GM18511 (cell line): ENCODE data around the gene PLXNB2.

Experiments
- ATAC-seq: cut with Tn5 transposase; IDR thresholded peaks from one replicate; pipeline ENCODE4 v1.9.1; 2021; ENCODE audit warnings: mild to moderate bottlenecking, moderate library complexity; ENCODE audit not compliant: unreplicated experiment

The PLXNB2 gene

DNA sequence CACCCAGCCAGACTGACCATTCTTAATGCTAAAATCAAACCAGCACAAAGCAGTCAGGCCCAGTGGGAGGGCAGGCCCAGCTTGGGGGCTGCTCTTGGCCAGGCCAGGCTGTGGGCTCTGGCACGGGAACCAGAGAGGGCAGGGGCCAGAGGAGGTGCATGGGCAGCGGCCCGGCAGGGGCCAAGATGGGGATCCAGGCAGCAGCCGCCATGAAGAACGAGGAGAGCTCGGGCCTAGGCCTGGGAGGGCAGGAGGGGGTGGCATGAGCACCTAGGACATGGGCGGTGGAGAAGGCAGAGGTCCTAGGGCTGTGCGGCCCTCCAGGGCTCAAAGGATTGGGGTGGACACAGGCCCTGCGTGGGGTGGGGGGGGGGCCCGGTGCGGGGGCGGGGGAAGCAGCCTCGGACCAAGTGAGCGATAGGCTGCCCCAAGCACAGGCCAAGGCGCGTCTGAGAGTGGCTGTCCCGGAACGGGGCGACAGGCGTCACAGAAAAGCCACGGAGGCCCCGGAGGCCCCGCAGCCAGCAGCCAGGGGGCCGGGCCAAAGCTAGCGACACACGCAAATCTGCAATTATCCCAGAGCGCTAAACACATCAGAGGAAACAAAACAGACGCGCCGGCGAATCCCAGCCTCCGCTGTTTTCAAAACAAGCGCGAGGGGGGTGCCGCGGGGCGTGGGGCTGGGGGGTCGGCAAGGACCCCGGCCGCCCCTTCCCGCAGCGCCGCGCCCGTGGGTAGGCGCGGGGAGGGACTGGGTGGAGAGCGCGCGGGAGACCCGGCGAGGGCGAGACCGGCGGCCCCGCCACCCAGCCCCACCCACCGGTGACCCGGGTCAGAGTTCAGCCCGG, 8.3 kb downstream of the PLXNB2 start:
- no peak for ATAC-seq

DNA sequence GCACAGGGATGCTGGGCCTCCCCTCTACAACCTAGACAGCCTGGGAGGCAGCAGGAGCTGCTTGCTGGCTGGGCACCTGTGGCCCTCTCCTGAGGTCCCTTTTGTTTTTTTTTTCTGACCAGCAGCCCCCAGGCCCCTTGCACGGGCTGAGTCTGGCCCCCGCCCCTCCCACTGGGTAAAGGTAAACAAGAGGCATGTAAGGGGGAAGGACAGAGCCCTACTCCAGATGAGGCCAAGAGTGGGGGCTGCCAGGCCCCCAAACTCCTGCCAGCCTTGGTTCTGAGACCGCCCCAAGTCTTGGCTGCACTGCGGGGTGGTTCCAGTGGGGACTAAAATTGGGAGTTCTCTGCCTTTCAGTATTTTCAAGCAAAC, 9.2 kb downstream of the PLXNB2 start:
- ATAC-seq, result no peak

DNA sequence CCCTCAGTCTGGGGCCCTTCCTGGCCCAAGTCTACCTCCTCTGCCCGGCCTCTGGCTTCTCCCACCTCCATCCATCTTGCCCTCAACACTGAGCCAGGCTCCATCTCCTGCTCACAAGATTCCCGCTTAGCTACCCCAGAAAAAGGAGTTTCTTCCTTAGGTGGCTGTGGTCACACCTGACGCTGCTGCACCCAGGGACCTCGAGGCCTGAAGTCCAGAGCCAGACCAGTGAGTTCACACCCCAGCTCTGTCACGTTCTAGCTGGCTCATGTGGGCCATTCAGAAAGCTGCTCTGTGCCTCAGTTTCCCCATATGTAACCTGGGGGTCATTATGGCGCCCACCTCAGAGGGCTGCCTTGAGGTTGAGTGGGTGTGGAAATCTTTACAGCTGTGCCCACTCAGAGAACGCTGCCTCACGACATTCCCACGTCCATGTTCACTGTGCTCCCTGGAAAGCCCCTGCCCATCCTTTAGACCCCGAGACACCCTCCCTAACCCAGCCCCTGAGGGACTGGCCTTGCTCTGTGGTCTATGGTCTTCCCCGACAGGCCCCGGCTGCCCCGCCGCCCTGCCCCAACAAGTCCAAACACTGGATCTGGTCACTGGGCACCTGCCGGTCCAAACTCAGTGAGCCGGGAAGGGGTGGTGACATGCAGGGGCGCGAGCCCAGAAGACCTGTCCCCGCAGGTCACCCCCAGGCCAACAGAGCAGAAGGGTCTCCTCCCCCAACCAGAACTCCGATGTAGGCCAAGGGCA, 9.8 kb downstream of the PLXNB2 start:
- no peak for ATAC-seq

DNA sequence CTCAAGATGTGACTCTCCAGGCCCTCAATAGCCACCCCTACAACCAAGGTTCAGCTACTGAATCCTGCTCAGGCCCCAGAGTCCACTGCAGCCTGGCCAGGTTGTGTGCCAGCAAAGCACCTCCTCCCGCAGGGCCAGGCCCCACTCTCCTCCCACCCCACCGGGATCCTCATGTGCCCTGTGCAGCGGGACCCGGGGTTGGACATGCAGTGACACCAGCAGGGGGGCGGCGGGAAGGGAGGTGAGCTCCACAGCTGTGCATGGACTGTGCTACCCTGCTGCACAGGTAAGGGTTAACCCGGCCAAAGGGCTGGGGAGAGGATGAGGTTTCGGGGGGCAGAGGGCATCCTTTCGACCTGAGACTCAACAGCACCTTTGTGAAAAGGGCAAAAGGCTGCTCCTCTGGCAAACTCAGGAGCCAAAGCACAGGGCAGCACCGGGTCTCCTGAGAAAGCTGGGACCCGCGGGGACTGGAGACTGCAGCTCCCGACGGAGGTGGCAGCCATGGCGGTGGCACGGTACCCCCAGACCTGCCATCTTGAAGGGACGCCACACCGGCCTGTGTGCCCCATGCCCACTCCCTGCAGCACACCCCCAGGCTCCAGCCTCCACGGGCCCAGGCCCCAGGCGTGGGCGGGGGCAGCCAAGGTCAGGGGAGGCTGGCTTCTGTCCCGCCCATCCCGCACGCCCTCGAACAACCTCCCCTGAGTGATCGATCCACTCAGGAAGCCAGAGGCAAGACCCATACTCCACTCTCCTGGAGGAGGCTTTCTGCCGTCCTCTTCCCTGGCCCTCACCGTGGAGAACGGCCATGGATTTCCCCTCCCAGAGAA, 10.6 kb downstream of the PLXNB2 start:
- no peak for ATAC-seq

DNA sequence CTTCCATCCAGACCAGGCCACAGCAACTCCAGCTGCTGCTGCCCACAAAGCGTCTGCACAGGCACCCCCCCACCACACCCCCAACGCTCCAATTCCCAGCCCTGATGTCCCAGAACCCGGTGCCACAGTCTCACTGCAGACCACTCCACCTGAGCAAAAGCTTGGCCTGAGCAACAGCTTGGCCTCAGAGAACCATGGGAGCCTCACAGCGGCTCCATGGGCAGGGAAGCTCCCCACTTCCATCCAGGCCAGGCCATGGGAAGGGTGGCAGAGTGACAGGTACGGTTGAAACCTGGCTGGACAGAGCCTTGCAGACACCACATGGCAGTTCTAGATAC, 13.2 kb downstream of the PLXNB2 start:
- ATAC-seq, result no peak

DNA sequence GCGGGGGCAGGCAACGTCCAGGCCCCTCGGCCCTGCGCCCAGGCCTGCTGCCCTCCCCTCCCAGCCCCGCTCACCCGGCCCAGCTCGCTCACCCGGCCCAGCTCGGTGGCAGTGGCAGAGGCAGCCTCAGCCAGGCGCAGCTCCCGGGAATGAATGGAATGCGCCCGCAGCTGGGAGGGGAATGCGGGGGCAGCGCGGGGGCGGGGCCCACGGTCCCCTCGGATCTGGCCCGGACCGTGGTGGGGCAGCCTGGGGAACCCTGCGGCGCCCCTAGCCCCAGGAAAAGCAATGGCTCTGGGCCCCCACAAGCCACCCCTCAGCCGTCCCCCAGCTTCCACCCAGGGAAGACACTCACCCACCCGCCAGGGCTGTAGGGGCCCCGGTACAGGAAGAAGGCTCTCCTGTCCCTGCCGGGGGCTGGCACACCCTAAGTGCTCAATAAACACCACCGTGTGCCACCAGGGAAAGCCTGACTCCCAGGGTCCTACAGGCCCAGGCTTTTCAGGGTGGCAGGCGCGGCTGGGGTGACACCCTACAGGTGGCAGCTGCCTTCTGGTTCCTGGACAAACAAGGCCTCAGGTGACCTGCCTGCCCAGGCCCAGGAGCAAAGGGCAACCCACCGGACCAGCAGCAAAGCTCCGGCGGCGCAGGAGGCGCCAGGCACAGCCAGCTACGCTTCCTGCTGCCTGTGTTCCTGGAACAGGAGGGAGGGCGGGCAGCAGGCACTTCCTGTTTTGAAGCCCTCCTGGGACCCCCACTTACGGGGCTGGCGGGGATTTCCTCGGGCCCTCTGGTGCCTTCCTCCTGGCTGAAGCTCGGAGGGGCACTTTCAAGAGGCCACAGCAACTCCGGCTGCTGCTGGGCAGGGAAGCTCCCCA, 13.8 kb downstream of the PLXNB2 start:
- no peak for ATAC-seq

DNA sequence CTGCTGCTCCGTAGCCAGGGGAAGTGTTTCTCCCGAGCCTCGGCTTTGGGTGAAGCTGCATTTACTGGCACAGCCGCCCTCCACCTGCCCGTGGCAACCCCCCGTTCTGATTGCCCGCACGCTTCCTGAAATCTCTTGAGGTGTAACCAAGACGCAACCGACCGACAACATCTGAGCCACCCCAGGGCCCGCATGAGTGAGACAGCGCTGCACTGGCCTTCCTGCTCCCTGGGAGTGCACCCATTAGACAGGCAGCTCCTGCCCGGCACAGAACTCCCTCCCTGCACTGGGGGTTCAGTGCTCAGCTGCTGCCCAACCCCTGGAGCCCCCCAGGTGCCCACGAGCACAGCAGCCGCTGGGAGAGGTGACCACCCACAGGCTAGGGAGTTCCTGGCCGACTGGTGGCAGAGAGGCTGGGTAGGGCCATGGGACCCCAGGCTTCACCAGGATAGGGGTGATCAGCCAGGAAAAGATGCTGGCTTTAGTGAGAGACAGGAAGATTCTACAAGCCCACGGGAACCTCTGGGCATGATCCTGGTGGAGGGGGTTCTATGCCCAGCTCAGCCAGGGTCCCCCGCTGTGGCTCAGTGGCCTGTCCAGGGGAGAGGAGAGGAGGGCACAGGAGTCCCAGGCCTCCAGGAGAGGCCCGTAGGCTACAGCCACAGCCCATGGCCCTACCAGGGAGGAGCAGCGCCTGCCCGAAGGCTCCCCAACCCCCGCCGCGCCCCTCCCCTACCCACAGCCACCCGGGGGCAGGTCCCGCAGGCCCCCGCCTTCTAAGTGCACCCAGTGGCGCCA, 14.6 kb downstream of the PLXNB2 start:
- ATAC-seq, result no peak

DNA sequence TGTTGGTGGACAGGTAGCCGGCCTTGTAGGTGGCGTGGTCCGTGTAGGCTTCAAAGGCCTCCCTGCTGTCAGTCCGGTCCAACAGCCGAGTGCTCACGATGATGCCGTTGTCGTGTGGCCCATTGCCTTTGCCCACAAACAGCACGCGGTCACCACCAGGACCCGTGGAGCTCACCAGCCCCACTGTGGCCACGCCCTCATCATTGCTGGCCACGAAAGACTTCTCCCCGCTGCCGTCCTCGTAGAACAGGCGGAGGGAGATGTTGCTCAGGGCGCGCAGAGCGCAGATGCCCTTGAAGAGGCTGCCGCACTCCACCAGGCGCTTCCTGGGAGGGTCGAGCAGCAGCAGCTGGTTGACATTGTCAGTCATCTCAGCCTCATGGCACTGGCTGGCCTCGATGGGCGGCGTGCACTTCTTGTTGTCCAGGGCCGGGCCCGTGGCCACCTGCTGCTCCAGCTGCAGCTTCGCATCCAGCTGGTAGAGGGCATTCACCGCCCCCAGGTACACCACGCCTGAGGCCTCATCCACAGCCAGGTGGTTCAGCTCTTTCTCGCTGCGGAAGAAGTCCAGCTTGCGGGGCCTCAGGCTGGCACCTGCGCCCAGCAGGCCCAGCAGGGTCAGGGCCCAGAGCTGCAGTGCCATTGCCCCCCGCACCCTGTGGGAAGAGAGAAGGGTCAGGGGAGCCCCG, 17.4 kb downstream of the PLXNB2 start:
- ATAC-seq, result no peak

DNA sequence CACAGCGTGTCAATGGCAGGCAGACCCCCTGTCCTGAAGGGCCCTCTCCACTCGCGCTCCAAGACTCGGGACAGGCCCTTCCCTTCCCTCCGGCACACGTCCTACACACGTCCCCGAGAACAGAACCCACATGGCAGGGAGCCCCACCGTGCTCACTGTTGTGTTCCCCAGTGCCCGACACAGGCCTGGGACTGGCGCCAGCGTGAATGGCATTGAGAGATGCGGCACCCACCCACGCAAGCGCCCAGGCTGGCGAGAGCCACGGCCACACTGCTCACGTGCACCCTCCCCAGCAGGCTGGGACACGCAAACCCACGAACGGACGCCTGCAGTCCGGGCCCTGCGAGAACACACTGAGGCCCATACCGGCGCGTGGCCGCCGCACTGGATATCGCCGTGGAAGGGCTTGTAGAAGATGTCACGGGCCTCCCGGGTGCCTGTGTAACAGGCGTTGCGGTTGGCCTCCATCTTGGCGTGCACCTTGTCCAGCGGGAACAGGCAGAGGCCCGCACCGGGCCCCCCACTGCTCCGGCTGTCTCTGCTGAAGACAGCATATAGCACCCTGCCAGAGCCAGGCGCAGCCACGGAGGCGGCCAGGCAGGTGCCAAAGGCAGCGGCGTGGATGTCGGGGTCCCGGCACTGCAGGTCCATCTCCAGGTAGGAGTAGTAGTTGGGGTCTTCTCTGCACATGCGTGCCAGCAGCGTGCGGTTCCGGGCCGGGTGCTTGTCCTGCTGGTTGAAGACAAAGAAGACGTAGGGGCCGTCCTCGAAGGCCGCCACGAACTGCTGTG, 18.1 kb downstream of the PLXNB2 start:
- ATAC-seq, result no peak

DNA sequence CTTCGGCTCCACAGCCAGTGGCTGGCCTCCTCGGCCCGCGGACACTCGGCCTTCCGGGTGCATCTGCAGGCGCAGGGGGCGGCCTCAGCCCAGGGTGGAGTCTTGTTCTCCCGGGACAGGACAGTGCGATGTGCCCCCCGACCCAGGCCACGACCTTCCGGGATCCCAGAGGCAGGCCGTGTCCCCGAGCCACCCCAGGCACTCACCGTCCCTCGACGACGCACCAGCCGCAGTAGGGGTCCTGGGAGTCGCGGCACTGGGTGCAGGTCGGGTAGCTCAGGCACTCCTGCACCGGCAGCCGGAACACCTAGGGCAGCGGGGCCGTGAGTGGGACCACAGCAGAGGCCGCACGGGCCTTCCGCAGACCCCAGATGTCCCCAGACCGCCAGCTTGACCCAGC, 19.7 kb downstream of the PLXNB2 start:
- ATAC-seq, result no peak

DNA sequence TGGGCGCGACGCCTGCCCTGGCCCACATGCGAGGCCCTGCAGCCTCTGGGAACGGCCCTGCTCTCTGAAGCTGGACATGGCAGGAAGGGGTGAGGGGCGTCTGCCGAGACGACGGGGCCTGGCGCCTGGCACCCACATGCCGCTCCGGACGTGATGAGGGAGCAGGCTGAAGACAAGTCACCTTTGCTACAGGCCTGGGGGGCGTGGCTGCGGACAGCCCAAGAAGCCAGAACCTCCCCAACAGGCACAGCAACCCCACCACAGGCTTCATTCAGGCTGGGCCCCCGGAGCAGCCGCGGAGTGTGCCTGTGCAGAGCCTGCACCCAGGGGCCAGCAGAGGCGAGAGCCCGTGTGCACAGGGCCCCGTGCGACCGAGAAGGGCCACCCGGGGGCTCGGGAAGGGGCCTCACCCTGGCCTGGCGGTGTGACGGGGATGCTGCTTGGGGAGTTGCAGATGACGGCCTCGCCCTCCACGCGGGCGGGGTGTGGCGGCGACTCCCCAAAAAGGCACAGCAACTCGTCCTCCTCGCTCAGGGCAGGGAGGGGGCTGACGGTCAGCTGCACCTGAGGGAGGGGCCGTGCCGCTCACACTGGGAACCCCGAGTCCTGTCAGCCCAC, 20.6 kb downstream of the PLXNB2 start:
- no peak for ATAC-seq

DNA sequence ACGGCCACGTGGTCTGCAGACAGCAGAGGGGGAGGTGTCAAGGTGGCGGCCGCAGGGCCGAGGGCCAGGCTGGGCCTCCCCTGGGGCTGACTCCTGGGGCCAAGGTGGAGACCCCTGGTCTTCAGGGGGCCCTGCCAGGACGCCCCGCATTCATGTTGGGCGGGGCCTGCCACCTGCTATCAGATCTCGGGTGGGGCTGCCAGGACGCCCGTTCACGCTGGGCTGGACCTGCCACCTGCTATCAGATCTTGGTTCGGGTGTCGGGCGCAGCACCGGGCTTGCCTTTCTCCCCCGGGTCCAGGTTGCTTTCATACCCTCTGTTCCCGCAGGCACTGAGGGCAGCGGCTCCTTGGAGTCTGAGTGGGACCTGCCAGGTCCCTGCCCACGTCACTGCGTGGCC, 21.2 kb downstream of the PLXNB2 start:
- no peak for ATAC-seq

DNA sequence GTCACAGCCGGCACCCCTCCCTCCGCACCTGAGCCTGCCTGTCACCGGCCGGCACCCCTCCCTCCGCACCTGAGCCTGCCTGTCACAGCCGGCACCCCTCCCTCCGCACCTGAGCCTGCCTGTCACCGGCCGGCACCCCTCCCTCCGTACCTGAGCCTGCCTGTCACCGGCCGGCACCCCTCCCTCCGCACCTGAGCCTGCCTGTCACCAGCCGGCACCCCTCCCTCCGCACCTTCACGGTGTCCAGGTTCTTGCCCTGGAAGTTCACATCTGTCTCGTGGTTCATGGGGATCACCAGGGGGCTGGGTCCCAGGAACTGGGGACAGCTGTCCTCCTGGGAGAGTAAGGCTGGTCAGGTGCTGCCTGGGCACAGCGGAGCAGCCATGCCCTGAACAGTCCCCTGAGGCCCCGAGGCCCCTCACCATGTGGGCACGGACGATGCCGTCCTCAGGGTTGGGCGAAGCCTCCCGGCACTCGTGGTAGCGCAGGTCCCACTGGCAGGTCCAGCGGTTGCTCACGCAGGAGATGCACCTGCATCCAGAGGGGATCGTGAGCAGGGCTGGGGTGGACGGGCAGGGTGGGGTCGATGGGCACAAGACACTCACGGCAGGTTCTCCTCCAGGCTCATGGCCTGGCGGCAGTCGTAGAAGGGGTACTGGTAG, 21.7 kb downstream of the PLXNB2 start:
- ATAC-seq, result no peak

DNA sequence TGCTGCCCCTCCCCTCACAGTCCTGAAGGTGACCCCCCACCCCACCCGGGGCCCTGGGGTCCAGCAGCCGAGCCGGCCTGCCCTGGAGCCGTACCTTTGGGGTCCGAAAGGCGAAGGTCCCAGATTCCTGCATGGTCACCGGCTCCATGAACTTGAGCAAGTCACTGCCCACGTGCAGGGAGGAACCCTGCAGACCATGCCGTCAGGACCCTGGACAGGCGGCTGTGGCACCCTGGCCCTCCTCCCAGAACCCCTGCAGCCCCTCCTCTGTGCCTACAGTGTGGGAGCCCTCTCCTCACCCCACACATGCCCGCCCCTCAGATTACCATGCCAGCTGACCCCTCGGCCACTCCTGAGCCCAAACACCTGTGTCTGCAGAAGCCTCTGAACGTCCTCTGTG, 23.0 kb downstream of the PLXNB2 start:
- ATAC-seq, result no peak

DNA sequence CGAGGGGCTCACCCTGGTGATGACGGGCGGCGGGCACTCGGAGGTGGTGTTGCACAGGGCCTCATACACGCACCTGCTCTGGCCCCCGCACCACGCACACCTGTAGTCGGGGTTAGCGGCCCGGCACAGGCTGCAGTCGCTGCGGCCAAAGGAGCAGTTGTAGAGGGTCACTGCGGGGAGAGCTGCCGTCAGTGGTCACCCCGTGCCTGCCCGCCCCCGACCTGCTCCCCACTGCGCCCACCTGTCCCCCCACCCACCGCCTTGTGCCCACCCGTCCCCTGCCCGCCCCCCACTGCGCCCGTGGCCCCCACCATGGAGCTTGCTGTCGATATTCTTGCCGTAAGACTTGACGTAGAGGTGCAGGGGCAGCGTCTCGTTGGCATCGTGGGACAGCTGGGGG, 23.6 kb downstream of the PLXNB2 start:
- ATAC-seq, result no peak

DNA sequence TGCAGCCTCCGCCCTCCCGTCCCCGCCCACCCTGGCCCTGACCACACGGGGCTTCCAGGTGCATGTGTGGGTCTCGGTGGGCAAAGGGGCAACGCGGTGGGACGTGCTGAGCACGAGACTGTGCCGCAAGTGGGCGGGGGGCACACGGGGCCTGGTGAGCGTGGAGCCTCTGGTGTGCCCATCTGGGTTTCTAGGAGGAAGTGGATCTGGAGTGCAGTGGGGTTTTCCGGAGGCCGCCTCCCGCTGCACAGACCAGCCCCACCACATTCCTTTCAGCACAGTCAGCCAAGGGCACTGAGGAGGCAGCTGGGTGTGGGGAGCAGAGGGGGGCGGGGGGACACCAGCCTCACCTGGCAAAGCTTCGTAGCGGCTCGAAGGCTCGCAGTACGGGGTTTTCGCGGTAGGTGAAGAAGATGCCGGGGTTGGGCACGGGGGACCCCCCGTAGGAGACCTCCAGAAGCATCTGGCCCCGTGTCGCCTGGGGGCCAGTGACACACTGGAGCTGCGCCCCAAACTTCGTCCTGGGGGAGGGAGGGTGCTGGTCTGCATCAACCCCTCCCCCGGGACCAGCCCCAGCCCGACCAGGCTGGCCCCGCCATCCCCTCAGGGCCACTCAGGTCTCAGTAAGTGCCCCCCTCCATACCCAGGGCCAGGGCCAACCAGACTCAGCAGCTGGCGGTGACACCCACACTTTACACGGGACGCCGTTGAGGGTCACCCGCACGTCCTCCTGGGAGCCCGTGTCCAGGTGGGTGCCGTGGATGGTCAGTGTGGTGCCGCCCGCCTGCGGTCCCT, 24.9 kb downstream of the PLXNB2 start:
- no peak for ATAC-seq

DNA sequence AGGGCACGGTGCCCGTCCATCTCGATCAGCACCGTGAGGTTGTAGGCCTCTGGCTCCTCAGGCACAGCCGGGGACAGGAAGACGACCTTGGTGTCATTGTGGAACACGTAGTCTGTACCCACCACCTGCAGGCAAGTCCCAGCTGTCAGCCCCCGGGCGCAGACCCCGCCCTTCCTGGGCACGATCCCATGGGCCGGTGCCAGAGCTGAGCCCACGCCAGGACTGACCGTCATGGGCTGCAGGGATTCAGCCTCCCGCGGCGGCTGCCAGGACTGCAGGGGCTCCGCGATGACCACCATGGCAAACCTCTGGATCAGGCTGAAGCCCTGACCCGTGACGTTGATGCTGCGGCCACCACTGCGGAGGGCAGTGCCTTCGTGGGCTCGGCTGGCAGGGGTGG, 25.5 kb downstream of the PLXNB2 start:
- ATAC-seq, result no peak
